Measurements from ENCODE around the gene C2CD2L. TPM values are rescaled to one million over a fixed set of nuclear protein-coding genes. Genes with fewer than 3 reads are reported as not detected.

C2CD2L gene
- total and polyA plus RNA-seq, 10 of the 15 experiments (the other 5 are each of a cell fraction or from before 2014, with no cell fraction given), result 0.21 to 9.6 (median 5.1) TPM

- TF ChIP-seq ZBTB40 (IDR thresholded peaks at IDR 0.05; ENCODE audit: borderline replicate concordance), result peak; percentile 81
- TF ChIP-seq HCFC1 (IDR thresholded peaks at IDR 0.05; ENCODE audit: low read length), result no peak
These were observed 22.3 kb upstream of the C2CD2L start, which contains the start of gene HMBS (continued) for GRCh38 chr11:119084663-119085436.

DNA sequence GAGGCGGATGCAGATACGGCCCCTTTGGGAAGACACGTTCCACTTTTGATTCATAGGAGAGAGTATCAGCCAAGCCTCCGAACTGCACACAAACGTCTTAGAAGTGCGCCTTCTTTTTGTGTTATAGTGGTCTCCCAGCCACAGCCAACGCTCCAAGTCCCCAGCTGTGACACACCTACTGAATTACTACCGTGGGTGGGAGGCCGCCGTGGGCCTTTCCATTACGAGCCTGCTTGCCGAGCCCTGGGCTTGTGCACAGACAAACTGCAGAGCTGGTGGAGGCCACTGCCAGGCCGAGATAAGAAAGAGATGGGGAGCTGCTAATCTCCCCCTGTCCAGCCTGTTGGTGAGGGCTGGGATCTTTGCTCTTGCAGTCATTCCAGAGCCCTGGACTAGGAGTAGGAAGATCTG is 21.7 kb upstream of the C2CD2L start:
- Histone ChIP-seq H3K36me3 (ENCODE audit: control insufficient read depth in 2 of 2, insufficient read depth in 2 of 2, low read length in 1 of 2) (peaks cover 6 to 10% of the 10 kb centered on the region in 2 experiments; a peak in 3 of 4 replicates), H3K4me3 (peak overlapping the region; percentile 97), H3K9ac (ENCODE audit: control insufficient read depth, insufficient read depth, low read length) (peak overlapping the region; percentile 62), H3K79me2 (ENCODE audit: control insufficient read depth, insufficient read depth, low read length) (peaks cover 12% of the 10 kb centered on the region), H3K4me1 (ENCODE audit: control insufficient read depth, insufficient read depth, low read length) (peaks cover 10% of the 10 kb centered on the region), H3K27ac (ENCODE audit: control insufficient read depth, insufficient read depth) (peak overlapping the region; percentile 94), H3K27me3 (replicated peaks in 1 of 2; ENCODE audit: control insufficient read depth in 2 of 2, insufficient read depth in 2 of 2, low read length in 1 of 2) (no peaks in the 10 kb centered on the region), H2AFZ (ENCODE audit: control insufficient read depth, low read depth, low read length) (peak overlapping the region; percentile 96), H3K4me2 (ENCODE audit: control insufficient read depth, insufficient read depth) (peak overlapping the region; percentile 97), H3K9me3 (replicated peaks; ENCODE audit: control insufficient read depth, insufficient read depth, low read length) (no peaks in the 10 kb centered on the region), H4K20me1 (ENCODE audit: control insufficient read depth, insufficient read depth) (no peaks in the 10 kb centered on the region)
- intact Hi-C loops (cut with micrococcal nuclease; ENCODE audit: unreplicated experiment) (no loop called here), in situ Hi-C loops (cut with MboI) (no loop called here)
- BruUV-seq (replicated peaks), result TSS peak; percentile 91
- DNase-seq (ENCODE audit: low read depth, low spot score) (no peak), ATAC-seq (peak; percentile 46), FAIRE-seq (peak; percentile 13)
- ChIA-PET RAD21 (ENCODE audit: unreplicated experiment) (interaction anchor here (0.5 to 2.3 kb wide), 19 partner anchors 10 to 238 kb away, joined by 3 to 16 read pairs (median 4); partner anchors contain the start of genes C2CD2L, CBL, CENATAC and DPAGT1), POLR2A (interaction anchor here (0.6 to 5.4 kb wide), 23 partner anchors 12 to 1359 kb away, joined by 3 to 69 read pairs (median 4); partner anchors contain the start of genes C2CD2L, CBL, CENATAC and DPAGT1), SMC1A (ENCODE audit: uncharacterized antibody, unreplicated experiment) (interaction anchor here (0.7 to 2.1 kb wide), 4 partner anchors 17 to 81 kb away, joined by 3 to 9 read pairs (median 6); partner anchors contain the start of genes C2CD2L, DPAGT1 and VPS11), CTCF (interaction anchor here (0.8 to 2.8 kb wide), 12 partner anchors 10 to 295 kb away, joined by 3 to 11 read pairs (median 4); partner anchors contain the start of genes C2CD2L, DDX6, HYOU1 and VPS11)
- WGBS (ENCODE audit: insufficient coverage, insufficient replicate concordance, low lambda C conversion rate, missing lambda C conversion rate), result 0% methylated on average over 13 of the region's 13 CpGs
- TF ChIP-seq NBN (IDR thresholded peaks at IDR 0.05) (no peak), EGR1 (IDR thresholded peaks at IDR 0.05; ENCODE audit: borderline replicate concordance in 1 of 2, low read depth in 2 of 2, low read length in 2 of 2) (peak in 1 of 2 experiments; percentile 51; a peak in 1 of 3 replicates), NFXL1 (IDR thresholded peaks at IDR 0.05; ENCODE audit: borderline replicate concordance) (no peak), BCL3 (IDR thresholded peaks at IDR 0.05; ENCODE audit: borderline replicate concordance, insufficient read depth, low read depth, low read length, poor library complexity, severe bottlenecking) (no peak), CBX5 (IDR thresholded peaks at IDR 0.05; ENCODE audit: low read depth) (no peak), ZBED1 (IDR thresholded peaks at IDR 0.05; ENCODE audit: borderline replicate concordance) (no peak), STAT3 (IDR thresholded peaks at IDR 0.05; ENCODE audit: low read depth, low read length) (no peak)
- TF ChIP-seq, protein P1, sequence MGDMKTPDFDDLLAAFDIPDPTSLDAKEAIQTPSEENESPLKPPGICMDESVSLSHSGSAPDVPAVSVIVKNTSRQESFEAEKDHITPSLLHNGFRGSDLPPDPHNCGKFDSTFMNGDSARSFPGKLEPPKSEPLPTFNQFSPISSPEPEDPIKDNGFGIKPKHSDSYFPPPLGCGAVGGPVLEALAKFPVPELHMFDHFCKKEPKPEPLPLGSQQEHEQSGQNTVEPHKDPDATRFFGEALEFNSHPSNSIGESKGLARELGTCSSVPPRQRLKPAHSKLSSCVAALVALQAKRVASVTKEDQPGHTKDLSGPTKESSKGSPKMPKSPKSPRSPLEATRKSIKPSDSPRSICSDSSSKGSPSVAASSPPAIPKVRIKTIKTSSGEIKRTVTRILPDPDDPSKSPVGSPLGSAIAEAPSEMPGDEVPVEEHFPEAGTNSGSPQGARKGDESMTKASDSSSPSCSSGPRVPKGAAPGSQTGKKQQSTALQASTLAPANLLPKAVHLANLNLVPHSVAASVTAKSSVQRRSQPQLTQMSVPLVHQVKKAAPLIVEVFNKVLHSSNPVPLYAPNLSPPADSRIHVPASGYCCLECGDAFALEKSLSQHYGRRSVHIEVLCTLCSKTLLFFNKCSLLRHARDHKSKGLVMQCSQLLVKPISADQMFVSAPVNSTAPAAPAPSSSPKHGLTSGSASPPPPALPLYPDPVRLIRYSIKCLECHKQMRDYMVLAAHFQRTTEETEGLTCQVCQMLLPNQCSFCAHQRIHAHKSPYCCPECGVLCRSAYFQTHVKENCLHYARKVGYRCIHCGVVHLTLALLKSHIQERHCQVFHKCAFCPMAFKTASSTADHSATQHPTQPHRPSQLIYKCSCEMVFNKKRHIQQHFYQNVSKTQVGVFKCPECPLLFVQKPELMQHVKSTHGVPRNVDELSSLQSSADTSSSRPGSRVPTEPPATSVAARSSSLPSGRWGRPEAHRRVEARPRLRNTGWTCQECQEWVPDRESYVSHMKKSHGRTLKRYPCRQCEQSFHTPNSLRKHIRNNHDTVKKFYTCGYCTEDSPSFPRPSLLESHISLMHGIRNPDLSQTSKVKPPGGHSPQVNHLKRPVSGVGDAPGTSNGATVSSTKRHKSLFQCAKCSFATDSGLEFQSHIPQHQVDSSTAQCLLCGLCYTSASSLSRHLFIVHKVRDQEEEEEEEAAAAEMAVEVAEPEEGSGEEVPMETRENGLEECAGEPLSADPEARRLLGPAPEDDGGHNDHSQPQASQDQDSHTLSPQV (IDR thresholded peaks at IDR 0.05), result no peak
